ENCODE data around the gene DNMT3A.

DNA sequence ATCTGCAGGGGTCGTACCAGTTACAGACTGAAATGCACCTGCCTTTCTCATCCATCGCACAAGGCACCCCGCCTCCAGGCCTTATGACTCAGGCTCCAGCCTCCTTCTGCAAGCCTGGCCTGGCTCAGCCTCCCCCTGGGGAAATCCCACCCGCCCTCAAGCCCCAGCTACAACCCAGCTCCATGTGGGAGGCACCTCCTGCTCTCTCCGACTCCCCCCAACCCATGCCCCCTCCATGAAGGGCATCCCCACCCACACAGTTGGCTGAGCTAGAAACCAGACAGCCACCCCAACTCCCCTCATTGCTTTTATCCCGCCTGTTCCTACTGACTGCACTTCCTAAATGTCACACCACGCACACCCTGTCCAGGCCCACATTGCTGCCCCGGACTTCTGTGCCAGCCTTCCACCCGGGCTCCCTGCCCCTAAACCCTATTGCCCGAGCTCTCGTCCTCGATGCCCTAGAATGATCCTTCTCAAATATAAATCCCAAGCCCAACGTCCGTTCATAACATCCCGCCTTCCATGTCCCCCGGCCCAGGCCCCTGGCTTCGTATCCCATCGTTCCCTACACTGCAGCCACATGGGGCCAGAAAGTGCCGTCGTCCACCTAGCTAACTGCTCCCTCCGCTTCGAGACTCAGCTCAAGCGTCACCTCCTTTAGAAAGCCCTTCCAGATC lies 9.9 kb downstream of the DNMT3A start:
- TF ChIP-seq, protein P1, sequence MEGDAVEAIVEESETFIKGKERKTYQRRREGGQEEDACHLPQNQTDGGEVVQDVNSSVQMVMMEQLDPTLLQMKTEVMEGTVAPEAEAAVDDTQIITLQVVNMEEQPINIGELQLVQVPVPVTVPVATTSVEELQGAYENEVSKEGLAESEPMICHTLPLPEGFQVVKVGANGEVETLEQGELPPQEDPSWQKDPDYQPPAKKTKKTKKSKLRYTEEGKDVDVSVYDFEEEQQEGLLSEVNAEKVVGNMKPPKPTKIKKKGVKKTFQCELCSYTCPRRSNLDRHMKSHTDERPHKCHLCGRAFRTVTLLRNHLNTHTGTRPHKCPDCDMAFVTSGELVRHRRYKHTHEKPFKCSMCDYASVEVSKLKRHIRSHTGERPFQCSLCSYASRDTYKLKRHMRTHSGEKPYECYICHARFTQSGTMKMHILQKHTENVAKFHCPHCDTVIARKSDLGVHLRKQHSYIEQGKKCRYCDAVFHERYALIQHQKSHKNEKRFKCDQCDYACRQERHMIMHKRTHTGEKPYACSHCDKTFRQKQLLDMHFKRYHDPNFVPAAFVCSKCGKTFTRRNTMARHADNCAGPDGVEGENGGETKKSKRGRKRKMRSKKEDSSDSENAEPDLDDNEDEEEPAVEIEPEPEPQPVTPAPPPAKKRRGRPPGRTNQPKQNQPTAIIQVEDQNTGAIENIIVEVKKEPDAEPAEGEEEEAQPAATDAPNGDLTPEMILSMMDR (IDR thresholded peaks at IDR 0.05), result no peak
- TF ChIP-seq POLR2A (IDR thresholded peaks at IDR 0.05), result no peak

Data from testis (tissue), 2 donors.